CD4-positive, alpha-beta memory T cell (primary cell): ENCODE results near the gene NEDD9. TPM values are rescaled to one million over a fixed set of nuclear protein-coding genes. Genes with fewer than 3 reads are reported as not detected.

Experiments used
- CTCF ChIA-PET: fragments of 350-600 bp; sonication (Branson Sonifier 250); formaldehyde crosslinking; loops from one replicate; lab custom pipeline; 2021; ENCODE audit warnings: inconsistent platforms; ENCODE audit not compliant: partially characterized antibody; lab: Charles Lee
- POLR2A ChIA-PET: fragments of 350-600 bp; sonication (Branson Sonifier 250); formaldehyde crosslinking; loops from one replicate; lab custom pipeline; 2021; ENCODE audit not compliant: partially characterized antibody; lab: Charles Lee
- DNase-seq, 5 donors: peaks; one replicate each; pipeline versions ENCODE4 v3.0.0 to v3.0.0-alpha.2; 2020 to 2022; ENCODE audit warnings: mixed read lengths in 1 of 5
- H3K27ac ChIP-seq: one replicate; pipeline ENCODE4 v1.7.0; 2013; ENCODE audit warnings: low read depth, low read length
- H3K27me3 ChIP-seq: 2 replicates; pipeline ENCODE4 v1.7.0; 2013; ENCODE audit warnings: mild to moderate bottlenecking, low read length, moderate library complexity; ENCODE audit not compliant: insufficient read depth
- H3K36me3 ChIP-seq: 2 replicates; pipeline ENCODE4 v1.7.0; 2013; ENCODE audit warnings: mild to moderate bottlenecking, low read length, moderate library complexity; ENCODE audit not compliant: insufficient read depth
- H3K4me1 ChIP-seq: 2 replicates; pipeline ENCODE4 v1.7.0; 2013; ENCODE audit warnings: mild to moderate bottlenecking, low read length, moderate library complexity; ENCODE audit not compliant: insufficient read depth
- H3K4me3 ChIP-seq, 2 donors: one replicate each; pipeline ENCODE4 v1.7.0; 2013; ENCODE audit warnings: low read length in 2 of 2, mild to moderate bottlenecking in 1 of 2
- H3K9me3 ChIP-seq, 2 donors: one replicate each; pipeline ENCODE4 v1.7.0; 2013; ENCODE audit warnings: low read length in 2 of 2, control low read depth in 1 of 2; ENCODE audit not compliant: control insufficient read depth in 1 of 2
- H3K27ac Mint-ChIP-seq, 7 donors: one replicate each; pipeline ENCODE4 v1.8.0; 2020 to 2021; ENCODE audit warnings: mixed read lengths in 7 of 7, mild to moderate bottlenecking in 6 of 7, inconsistent platforms in 3 of 7, moderate library complexity in 3 of 7
- H3K27me3 Mint-ChIP-seq, 2 donors: one replicate each; pipeline ENCODE4 v1.8.0; 2020 to 2021; ENCODE audit warnings: mixed read lengths in 2 of 2
- H3K36me3 Mint-ChIP-seq, 2 donors: one replicate each; pipeline ENCODE4 v1.8.0; 2020 to 2021; ENCODE audit warnings: mixed read lengths in 2 of 2, inconsistent platforms in 1 of 2, mild to moderate bottlenecking in 1 of 2
- H3K4me1 Mint-ChIP-seq, 4 donors: one replicate each; pipeline ENCODE4 v1.8.0; 2020 to 2021; ENCODE audit warnings: mixed read lengths in 4 of 4, mild to moderate bottlenecking in 1 of 4
- H3K4me3 Mint-ChIP-seq, 8 donors: one replicate each; pipeline ENCODE4 v1.8.0; 2020 to 2021; ENCODE audit warnings: mixed read lengths in 8 of 8, mild to moderate bottlenecking in 7 of 8, moderate library complexity in 6 of 8, inconsistent platforms in 3 of 8
- H3K9me3 Mint-ChIP-seq, 8 donors: one replicate each; pipeline ENCODE4 v1.8.0; 2020 to 2021; ENCODE audit warnings: mixed read lengths in 8 of 8, mild to moderate bottlenecking in 5 of 8, inconsistent platforms in 3 of 8, moderate library complexity in 1 of 8
- intact Hi-C: fragments of 100-400 bp; cut with micrococcal nuclease; formaldehyde crosslinking; loops from one replicate; pipeline ENCODE4 v1.15.1; 2023
- polyA plus RNA-seq, 2 donors: library from polyadenylated mRNA; unstranded; fragments of 300-500 nt; fragmentation: Illumina TruSeq; gene quantifications; one replicate each; pipeline ENCODE4 v1.2.3, GENCODE V29; 2021
- total RNA-seq, 2 experiments: library from RNA; stranded (reverse); gene quantifications; one replicate each; pipeline ENCODE4 v1.2.3, GENCODE V29; 2021

NEDD9 gene
- total and polyA plus RNA-seq, 4 experiments from 2014 or later, result 17.2 to 47.4 (median 40.6) TPM

DNA sequence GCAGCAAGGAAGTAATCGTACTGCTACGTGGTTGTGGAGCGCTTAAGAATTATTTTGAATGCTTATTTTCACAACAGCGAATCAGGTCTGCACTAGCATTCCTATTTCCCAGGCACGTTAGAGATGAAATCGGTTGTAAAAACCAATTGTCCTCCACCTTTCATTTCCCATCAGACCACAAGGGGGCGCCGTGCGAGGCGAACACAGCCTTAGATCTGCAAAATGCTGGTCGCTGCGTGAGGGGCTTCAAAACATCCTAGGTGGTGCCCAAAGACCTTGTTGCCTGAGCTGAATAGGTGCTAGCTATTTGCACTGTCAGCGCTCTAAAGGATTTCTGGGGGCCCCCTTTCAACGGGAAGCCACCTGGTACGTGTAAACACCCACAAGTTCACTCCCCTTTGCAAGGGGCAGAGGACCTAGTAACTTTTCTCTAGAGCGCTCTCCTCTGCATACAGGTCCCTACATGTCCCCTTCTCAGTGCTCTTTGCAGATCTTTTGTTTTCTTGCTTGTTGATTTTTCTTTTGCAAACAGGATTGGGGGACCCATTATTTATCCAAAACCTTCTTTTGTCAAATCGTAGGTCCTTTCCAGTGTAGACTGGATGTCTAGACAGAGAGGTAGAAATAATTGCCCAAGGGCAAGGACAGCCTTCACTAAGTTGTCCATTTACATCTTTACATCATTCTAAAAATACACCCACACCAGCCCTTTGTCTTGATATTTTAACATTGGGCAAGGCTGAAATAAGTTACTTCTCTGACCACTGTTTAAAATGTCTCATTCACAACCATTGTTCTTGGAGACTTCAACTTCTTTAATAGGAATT is 59.8 kb downstream of the NEDD9 start:
- Mint-ChIP-seq H3K4me1 (peaks cover 9 to 20% (median 10%) of the 10 kb centered on the region in 4 donors), H3K27ac (peak overlapping the region in 4 of 7 donors; percentile 3 to 65 (median 30)), H3K36me3 (no peaks in the 10 kb centered on the region), H3K27me3 (no peaks in the 10 kb centered on the region), H3K4me3 (peak overlapping the region; percentile 16 to 78 (median 64)), H3K9me3 (no peaks in the 10 kb centered on the region)
- Histone ChIP-seq H3K4me1 (peaks cover 12% of the 10 kb centered on the region), H3K9me3 (no peaks in the 10 kb centered on the region), H3K36me3 (no peaks in the 10 kb centered on the region), H3K4me3 (peak overlapping the region in 1 of 2 donors; percentile 9), H3K27ac (no peak overlapping the region), H3K27me3 (no peaks in the 10 kb centered on the region)
- CTCF ChIA-PET, result interaction anchor here (0.6 to 9.9 kb wide), 35 partner anchors 7 to 403 kb away, joined by 3 to 218 read pairs (median 4); no protein-coding TSS in a partner anchor
- peak; percentile 56 to 72 (median 65) for DNase-seq
- intact Hi-C loops, result loop anchor here (1.0 kb wide), 7 partner anchors 28 to 403 kb away; partner anchors contain the start of gene NEDD9
- POLR2A ChIA-PET, result interaction anchor here (1.4 kb wide), 1 partner anchor 51 kb away, joined by 3 read pairs; no protein-coding TSS in a partner anchor

DNA sequence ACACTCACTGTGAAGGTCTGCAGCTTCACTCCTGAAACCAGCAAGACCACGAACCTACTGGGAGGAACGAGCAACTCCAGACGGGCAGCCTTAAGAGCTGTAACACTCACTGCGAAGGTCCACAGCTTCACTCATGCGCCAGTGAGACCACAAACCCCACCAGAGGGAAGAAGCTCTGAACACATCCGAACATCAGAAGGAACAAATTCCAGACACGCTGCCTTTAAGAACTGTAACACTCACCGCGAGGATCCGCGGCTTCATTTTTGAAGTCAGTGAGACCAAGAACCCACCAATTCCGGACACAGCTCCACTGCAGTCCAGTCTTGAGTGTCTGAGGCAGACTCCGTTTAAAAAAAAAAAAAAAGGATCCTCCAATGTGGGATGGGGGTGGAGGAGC is 60.5 kb downstream of the NEDD9 start:
- CTCF ChIA-PET, result interaction anchor here (0.9 to 9.9 kb wide), 34 partner anchors 8 to 404 kb away, joined by 3 to 218 read pairs (median 4); no protein-coding TSS in a partner anchor
- peaks cover 12% of the 10 kb centered on the region for H3K4me1 ChIP-seq
- intact Hi-C loops, result loop anchor here (1.0 kb wide), 7 partner anchors 28 to 403 kb away; partner anchors contain the start of gene NEDD9
- no peak overlapping the region for H3K27ac ChIP-seq
- H3K27me3 ChIP-seq, result no peaks in the 10 kb centered on the region
- POLR2A ChIA-PET, result interaction anchor here (1.4 kb wide), 1 partner anchor 52 kb away, joined by 3 read pairs; no protein-coding TSS in a partner anchor
- no peak for DNase-seq
- Mint-ChIP-seq H3K4me3 (peak overlapping the region in 4 of 8 donors; percentile 31 to 78 (median 55)), H3K36me3 (no peaks in the 10 kb centered on the region), H3K9me3 (no peaks in the 10 kb centered on the region), H3K4me1 (peaks cover 9 to 20% (median 10%) of the 10 kb centered on the region in 4 donors), H3K27me3 (no peaks in the 10 kb centered on the region), H3K27ac (peak overlapping the region in 3 of 7 donors; percentile 3 to 57 (median 54))
- no peaks in the 10 kb centered on the region for H3K36me3 ChIP-seq
- H3K4me3 ChIP-seq, result no peak overlapping the region
- H3K9me3 ChIP-seq, result no peaks in the 10 kb centered on the region

DNA sequence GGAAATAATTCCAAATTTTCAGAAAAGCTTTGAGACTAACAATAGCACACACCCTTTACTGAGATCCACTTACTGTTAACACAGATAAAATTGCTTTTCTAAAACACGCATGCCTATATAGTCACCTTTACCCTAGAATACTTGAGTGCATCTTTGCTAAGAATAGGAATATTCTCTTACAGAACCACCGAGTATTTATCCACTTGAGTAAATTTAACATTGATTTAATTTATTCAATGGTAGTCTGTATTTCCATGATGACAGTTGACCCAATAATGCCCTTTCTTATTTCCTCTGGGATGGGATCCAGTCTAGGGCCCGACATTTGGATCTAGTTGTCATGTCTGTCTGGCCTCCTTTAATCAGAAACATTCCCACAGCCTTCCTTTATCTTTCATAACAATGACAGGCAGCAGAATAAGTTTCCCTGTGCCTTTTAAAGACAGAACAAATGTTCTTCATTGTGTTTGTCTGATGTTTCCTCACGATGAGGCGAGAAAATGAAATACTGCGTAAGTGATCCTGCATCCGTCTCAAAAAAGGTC is 64.3 kb downstream of the NEDD9 start:
- Histone ChIP-seq H3K9me3 (no peaks in the 10 kb centered on the region), H3K36me3 (no peaks in the 10 kb centered on the region), H3K4me3 (no peak overlapping the region), H3K27me3 (no peaks in the 10 kb centered on the region), H3K27ac (no peak overlapping the region), H3K4me1 (peaks cover 12% of the 10 kb centered on the region)
- H3K27ac Mint-ChIP-seq, result no peak overlapping the region
- no peaks in the 10 kb centered on the region for H3K27me3 Mint-ChIP-seq
- peaks cover 9 to 21% (median 17%) of the 10 kb centered on the region in 4 donors for H3K4me1 Mint-ChIP-seq
- no peaks in the 10 kb centered on the region for H3K9me3 Mint-ChIP-seq
- no peaks in the 10 kb centered on the region for H3K36me3 Mint-ChIP-seq
- no peak for DNase-seq
- CTCF ChIA-PET, result interaction anchor here (1.3 to 2.1 kb wide), 3 partner anchors 13 to 327 kb away, joined by 4 to 19 read pairs (median 5); no protein-coding TSS in a partner anchor
- intact Hi-C loops, result no loop called here
- no peak overlapping the region for H3K4me3 Mint-ChIP-seq
- POLR2A ChIA-PET, result no interaction called here

DNA sequence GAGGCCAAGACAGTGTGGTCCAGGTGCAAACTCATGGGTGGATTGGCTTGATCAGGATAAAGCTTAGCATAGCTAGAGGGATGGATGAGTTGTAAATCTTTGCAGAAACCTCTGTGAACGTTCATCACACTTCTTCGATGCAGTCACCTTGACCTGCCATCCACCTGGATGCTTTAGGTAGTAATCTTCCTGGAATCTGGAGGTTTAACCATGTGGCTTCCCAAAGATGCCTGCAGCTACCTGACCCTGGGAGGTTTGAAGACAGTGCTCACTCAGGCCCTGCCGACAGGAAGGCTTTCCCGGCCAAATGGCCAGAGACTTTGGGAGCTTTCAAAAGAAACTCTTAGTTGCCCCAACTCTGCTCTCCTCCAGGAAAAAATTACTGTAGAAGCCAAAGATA is 65.5 kb downstream of the NEDD9 start:
- H3K27me3 Mint-ChIP-seq, result no peaks in the 10 kb centered on the region

DNA sequence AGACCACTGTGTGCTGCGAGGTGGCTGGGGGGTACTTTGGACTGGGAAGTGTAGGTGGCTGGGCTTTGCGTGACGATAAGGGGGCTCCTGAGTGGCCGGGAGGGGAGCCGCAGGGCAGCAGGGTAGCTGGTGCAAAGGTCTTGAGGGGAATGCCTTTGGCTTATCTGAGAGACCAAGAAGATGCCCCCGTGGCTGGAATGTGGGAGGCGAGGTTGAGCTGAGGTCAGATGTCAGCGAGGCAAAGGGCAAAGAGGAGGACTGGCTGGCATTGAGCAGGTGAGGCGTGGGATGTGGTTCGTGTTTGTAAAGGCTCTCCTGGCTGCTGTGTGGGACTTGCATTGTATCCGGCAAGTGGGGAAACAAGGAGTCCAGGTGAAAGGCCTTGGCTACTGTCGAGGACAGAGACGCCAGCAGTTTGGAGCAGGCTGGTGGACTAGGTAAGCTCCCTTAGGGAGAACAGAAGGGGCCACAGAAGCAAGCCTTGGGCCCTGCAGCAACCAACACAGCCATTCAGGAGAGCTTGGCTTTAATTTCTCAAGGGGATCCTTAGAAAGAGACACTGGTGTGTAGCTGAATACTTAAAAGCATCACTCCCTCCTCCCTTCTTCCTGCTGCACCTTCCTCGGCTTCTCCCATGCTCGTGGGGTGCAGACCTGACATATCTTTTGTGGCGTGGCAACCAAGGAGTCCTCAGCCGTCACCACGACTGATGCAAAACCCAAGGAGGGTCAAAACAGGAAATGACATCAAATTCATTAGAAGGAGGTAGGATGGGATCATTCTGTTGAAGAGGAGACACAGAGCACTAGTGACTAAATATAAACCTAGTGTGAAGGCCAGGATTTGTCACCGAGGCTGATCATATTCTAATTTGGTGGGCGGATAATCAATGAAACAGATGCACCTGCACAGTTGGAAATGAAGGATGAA is 67.5 kb downstream of the NEDD9 start:
- DNase-seq, result peak in 1 of 5 donors; percentile 2
- Mint-ChIP-seq H3K4me1 (peaks cover 0 to 9% (median 7%) of the 10 kb centered on the region in 4 donors), H3K27me3 (no peaks in the 10 kb centered on the region), H3K4me3 (no peak overlapping the region), H3K27ac (peak overlapping the region in 3 of 7 donors; percentile 5 to 60 (median 19)), H3K9me3 (no peaks in the 10 kb centered on the region), H3K36me3 (no peaks in the 10 kb centered on the region)
- Histone ChIP-seq H3K36me3 (no peaks in the 10 kb centered on the region), H3K4me1 (no peaks in the 10 kb centered on the region), H3K4me3 (no peak overlapping the region), H3K27me3 (no peaks in the 10 kb centered on the region), H3K9me3 (no peaks in the 10 kb centered on the region), H3K27ac (no peak overlapping the region)
- ChIA-PET POLR2A (no interaction called here), CTCF (interaction anchor here (1.2 kb wide), 1 partner anchor 332 kb away, joined by 4 read pairs; no protein-coding TSS in a partner anchor)
- intact Hi-C loops, result no loop called here

More for the DNA sequence above, 65.5 kb downstream of the NEDD9 start:
- Mint-ChIP-seq H3K27ac (no peak overlapping the region), H3K36me3 (no peaks in the 10 kb centered on the region), H3K4me3 (no peak overlapping the region), H3K9me3 (no peaks in the 10 kb centered on the region), H3K4me1 (peaks cover 0 to 9% (median 9%) of the 10 kb centered on the region in 4 donors)
- no peak overlapping the region for H3K27ac ChIP-seq
- no peak for DNase-seq
- ChIA-PET CTCF (interaction anchor here (1.0 to 2.1 kb wide), 3 partner anchors 9 to 328 kb away, joined by 3 to 19 read pairs (median 5); no protein-coding TSS in a partner anchor), POLR2A (interaction anchor here (0.7 to 1.3 kb wide), 3 partner anchors 64 to 417 kb away, joined by 3 read pairs; no protein-coding TSS in a partner anchor)
- H3K4me1 ChIP-seq, result peaks cover 2% of the 10 kb centered on the region
- H3K4me3 ChIP-seq, result no peak overlapping the region
- no peaks in the 10 kb centered on the region for H3K36me3 ChIP-seq
- no peaks in the 10 kb centered on the region for H3K27me3 ChIP-seq
- intact Hi-C loops, result no loop called here
- no peaks in the 10 kb centered on the region for H3K9me3 ChIP-seq

DNA sequence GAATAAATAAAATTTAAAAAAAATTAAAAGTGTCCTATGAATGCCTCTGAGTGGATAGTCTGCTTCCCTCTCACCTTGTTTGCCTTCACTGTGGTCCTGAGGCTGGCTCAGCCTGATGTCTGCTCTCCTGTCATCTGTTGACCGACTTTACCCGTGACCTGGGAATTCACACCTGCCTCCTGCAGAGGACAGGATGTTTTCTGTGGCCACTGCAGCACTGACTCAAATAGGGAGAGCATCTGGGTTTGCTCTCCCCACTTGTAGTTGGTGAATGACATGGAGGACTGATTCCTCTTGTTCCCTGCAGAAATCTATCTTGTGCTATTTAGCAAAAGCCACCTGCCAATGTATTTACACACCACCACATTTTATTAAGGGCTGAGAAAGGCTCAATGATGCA is 68.5 kb downstream of the NEDD9 start:
- no peaks in the 10 kb centered on the region for H3K4me1 ChIP-seq
- POLR2A ChIA-PET, result no interaction called here
- intact Hi-C loops, result no loop called here

More for the DNA sequence above, 68.5 kb downstream of the NEDD9 start:
- CTCF ChIA-PET, result no interaction called here
- no peak for DNase-seq
- Histone ChIP-seq H3K27me3 (no peaks in the 10 kb centered on the region), H3K27ac (no peak overlapping the region), H3K4me3 (no peak overlapping the region), H3K36me3 (no peaks in the 10 kb centered on the region), H3K9me3 (no peaks in the 10 kb centered on the region)
- Mint-ChIP-seq H3K36me3 (no peaks in the 10 kb centered on the region), H3K9me3 (no peaks in the 10 kb centered on the region), H3K27me3 (no peaks in the 10 kb centered on the region), H3K4me3 (no peak overlapping the region), H3K4me1 (peaks cover 0 to 9% (median 7%) of the 10 kb centered on the region in 4 donors), H3K27ac (peak overlapping the region in 1 of 7 donors; percentile 75)
